PC-3 (cell line): ENCODE results near the gene BNC1. TPM values are rescaled to one million over a fixed set of nuclear protein-coding genes. Genes with fewer than 3 reads are reported as not detected.

Source experiments
- ATAC-seq: fragments of 200-7000 bp; cut with Tn5 transposase; 2 replicates; pipeline ENCODE4 v1.9.1; 2020; ENCODE audit warnings: mild to moderate bottlenecking, moderate library complexity
- BruUV-seq: library from RNA; stranded (reverse); fragments of 400-500 nt; replicated peaks from 2 replicates; lab custom pipeline; 2021; lab: Mats Ljungman, UMichigan
- CTCF ChIA-PET: fragments of 300-600 bp; sonication (Branson Sonifier 250); formaldehyde crosslinking; loops from one replicate; lab custom pipeline; 2022; ENCODE audit warnings: antibody characterized with exemption; lab: Charles Lee
- POLR2A ChIA-PET: fragments of 300-600 bp; sonication (Branson Sonifier 250); formaldehyde crosslinking; loops from one replicate; lab custom pipeline; 2022; ENCODE audit warnings: antibody characterized with exemption; ENCODE audit not compliant: unreplicated experiment; lab: Charles Lee
- DNase-seq: peaks from one replicate; pipeline ENCODE4 v3.0.0-alpha.2; 2015
- H2AFZ ChIP-seq: fragments of 300-600 bp; sonication (generic); 2 replicates; pipeline ENCODE4 v1.6.0; 2016; ENCODE audit warnings: antibody characterized with exemption, low read length
- H3F3A ChIP-seq: fragments of 300-600 bp; sonication (generic); one replicate; pipeline ENCODE4 v1.6.0; 2017; ENCODE audit warnings: antibody characterized with exemption, low read length, control low read depth, mild to moderate bottlenecking; ENCODE audit not compliant: unreplicated experiment
- H3K27ac ChIP-seq: fragments of 300-600 bp; sonication (generic); 2 replicates; pipeline ENCODE4 v1.5.1; 2016; ENCODE audit warnings: mild to moderate bottlenecking, low read length
- H3K27me3 ChIP-seq: fragments of 300-600 bp; sonication (generic); 2 replicates; pipeline ENCODE4 v1.6.1; 2016; ENCODE audit warnings: low read length, mixed read lengths
- H3K36me3 ChIP-seq: fragments of 300-600 bp; sonication (generic); 2 replicates; pipeline ENCODE4 v1.6.1; 2016; ENCODE audit warnings: low read depth, mixed run types, low read length, mixed read lengths
- H3K4me1 ChIP-seq: fragments of 300-600 bp; sonication (generic); 2 replicates; pipeline ENCODE4 v1.5.1; 2016; ENCODE audit warnings: low read length; ENCODE audit not compliant: insufficient read depth
- H3K4me2 ChIP-seq: fragments of 300-600 bp; sonication (generic); 2 replicates; pipeline ENCODE4 v1.6.0; 2016; ENCODE audit warnings: low read length
- H3K4me3 ChIP-seq: fragments of 300-600 bp; sonication (generic); 2 replicates; pipeline ENCODE4 v1.5.1; 2016; ENCODE audit warnings: mild to moderate bottlenecking, low read length, mixed read lengths
- H3K79me2 ChIP-seq: fragments of 300-600 bp; sonication (generic); 2 replicates; pipeline ENCODE4 v1.6.1; 2017; ENCODE audit warnings: low read length, mixed read lengths
- H3K9ac ChIP-seq: fragments of 300-600 bp; sonication (generic); 2 replicates; pipeline ENCODE4 v1.6.0; 2016; ENCODE audit warnings: mild to moderate bottlenecking, low read length
- H3K9me2 ChIP-seq: fragments of 300-600 bp; sonication (generic); replicated peaks from 2 replicates; pipeline ENCODE4 v1.6.1; 2016; ENCODE audit warnings: mixed run types, low read length, mixed read lengths
- H3K9me3 ChIP-seq: fragments of 300-600 bp; sonication (generic); 2 replicates; pipeline ENCODE4 v1.6.1; 2016; ENCODE audit warnings: low read length, mixed read lengths
- H4K20me1 ChIP-seq: fragments of 300-600 bp; sonication (generic); 2 replicates; pipeline ENCODE4 v1.6.1; 2016; ENCODE audit warnings: low read length, mixed read lengths
- EZH2 ChIP-seq: fragments of 300-600 bp; sonication (generic); IDR thresholded peaks from one replicate; pipeline ENCODE4 v1.6.1; 2017; ENCODE audit warnings: antibody characterized with exemption, mild to moderate bottlenecking, low read length; ENCODE audit not compliant: unreplicated experiment
- EZH2phosphoT487 ChIP-seq: fragments of 300-600 bp; sonication (generic); IDR thresholded peaks from 2 replicates; pipeline ENCODE4 v1.6.1; 2018; ENCODE audit warnings: mild to moderate bottlenecking, antibody characterized with exemption, low read length, borderline replicate concordance
- intact Hi-C: fragments of 100-400 bp; cut with micrococcal nuclease; formaldehyde crosslinking; loops from 2 replicates; pipeline ENCODE4 v1.9.0; 2023
- total RNA-seq: library from RNA; depleted of rRNA; stranded (reverse); fragments of >200 nt; gene quantifications from 2 replicates; pipeline ENCODE4 v1.2.3, GENCODE V29; 2014
- TF ChIP-seq, protein P1 (sequence below): fragments of 300-600 bp; sonication (generic); conservative IDR thresholded peaks from 2 replicates; pipeline ENCODE4 v1.5.1; 2017; ENCODE audit warnings: antibody characterized with exemption, low read depth, mild to moderate bottlenecking, low read length

BNC1 gene
- total RNA-seq, 1 experiment from 2014 or later = 2.4 TPM

DNA sequence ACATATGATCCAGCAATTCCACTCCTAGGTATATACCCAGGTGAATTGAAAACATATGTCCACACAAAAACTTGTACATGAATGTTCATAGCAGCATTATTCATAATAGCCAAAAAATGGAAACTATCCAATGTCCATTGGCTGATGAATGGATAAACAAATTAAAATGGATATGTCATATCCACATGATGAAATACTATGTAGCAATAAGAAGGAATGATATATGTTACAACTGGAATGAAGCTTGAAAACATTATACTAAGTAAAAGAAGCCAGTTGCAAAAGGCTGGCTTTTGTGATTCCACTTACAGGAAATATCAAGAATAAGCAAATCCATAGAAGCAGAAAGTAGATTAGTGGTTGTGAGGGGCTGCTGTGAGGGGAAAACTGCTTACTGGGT is 33.7 kb downstream of the BNC1 start:
- Histone ChIP-seq H3K4me1 (peaks cover 11% of the 10 kb centered on the region), H3K9me2 (no peaks in the 10 kb centered on the region), H2AFZ (no peak overlapping the region), H3K27ac (no peak overlapping the region), H3K79me2 (no peaks in the 10 kb centered on the region), H3K36me3 (no peaks in the 10 kb centered on the region), H3K9me3 (no peaks in the 10 kb centered on the region), H3K9ac (no peak overlapping the region), H4K20me1 (no peaks in the 10 kb centered on the region), H3K4me2 (no peak overlapping the region), H3F3A (no peaks in the 10 kb centered on the region), H3K4me3 (no peak overlapping the region), H3K27me3 (no peaks in the 10 kb centered on the region)
- POLR2A ChIA-PET = no interaction called here
- DNase-seq = peak; percentile 46
- ATAC-seq = peak; percentile 29; the same call in 1 of the 2 replicates
- intact Hi-C loops = loop anchor here (5.0 kb wide), 1 partner anchor 37 kb away; no protein-coding TSS in a partner anchor
- CTCF ChIA-PET = interaction anchor here (0.7 kb wide), 1 partner anchor 241 kb away, joined by 3 read pairs; no protein-coding TSS in a partner anchor
- no TSS peak for BruUV-seq
- TF ChIP-seq EZH2phosphoT487 (no peak), EZH2 (no peak)
- TF ChIP-seq, protein P1, sequence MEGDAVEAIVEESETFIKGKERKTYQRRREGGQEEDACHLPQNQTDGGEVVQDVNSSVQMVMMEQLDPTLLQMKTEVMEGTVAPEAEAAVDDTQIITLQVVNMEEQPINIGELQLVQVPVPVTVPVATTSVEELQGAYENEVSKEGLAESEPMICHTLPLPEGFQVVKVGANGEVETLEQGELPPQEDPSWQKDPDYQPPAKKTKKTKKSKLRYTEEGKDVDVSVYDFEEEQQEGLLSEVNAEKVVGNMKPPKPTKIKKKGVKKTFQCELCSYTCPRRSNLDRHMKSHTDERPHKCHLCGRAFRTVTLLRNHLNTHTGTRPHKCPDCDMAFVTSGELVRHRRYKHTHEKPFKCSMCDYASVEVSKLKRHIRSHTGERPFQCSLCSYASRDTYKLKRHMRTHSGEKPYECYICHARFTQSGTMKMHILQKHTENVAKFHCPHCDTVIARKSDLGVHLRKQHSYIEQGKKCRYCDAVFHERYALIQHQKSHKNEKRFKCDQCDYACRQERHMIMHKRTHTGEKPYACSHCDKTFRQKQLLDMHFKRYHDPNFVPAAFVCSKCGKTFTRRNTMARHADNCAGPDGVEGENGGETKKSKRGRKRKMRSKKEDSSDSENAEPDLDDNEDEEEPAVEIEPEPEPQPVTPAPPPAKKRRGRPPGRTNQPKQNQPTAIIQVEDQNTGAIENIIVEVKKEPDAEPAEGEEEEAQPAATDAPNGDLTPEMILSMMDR = no peak

DNA sequence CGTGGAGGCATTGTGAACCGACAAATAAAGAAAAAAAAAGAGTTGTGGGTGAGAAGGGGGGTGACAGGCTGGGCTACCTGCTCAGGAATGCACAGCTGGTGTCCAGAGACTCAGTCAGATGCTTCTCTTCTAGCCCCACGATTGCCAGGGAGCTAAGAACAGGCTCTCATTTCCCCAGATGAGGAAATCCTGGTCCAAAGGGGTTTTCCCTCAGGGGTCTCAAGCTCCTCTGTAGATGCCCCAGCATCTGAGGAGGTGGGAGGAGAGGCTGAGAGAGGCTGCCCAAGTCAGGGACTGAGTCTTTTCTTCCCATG is 35.5 kb downstream of the BNC1 start:
- intact Hi-C loops = no loop called here
- Histone ChIP-seq H3K4me1 (peaks cover 11% of the 10 kb centered on the region), H3K9ac (no peak overlapping the region), H3K9me2 (no peaks in the 10 kb centered on the region), H3K27ac (no peak overlapping the region), H3F3A (no peaks in the 10 kb centered on the region), H3K4me2 (no peak overlapping the region), H4K20me1 (no peaks in the 10 kb centered on the region), H3K79me2 (no peaks in the 10 kb centered on the region), H3K9me3 (no peaks in the 10 kb centered on the region), H3K36me3 (no peaks in the 10 kb centered on the region), H3K4me3 (no peak overlapping the region), H2AFZ (0 out of 2 replicates have a peak overlapping the region, but pooled peaks have one; percentile 32), H3K27me3 (no peaks in the 10 kb centered on the region)
- no TSS peak for BruUV-seq
- ATAC-seq = no peak
- TF ChIP-seq, protein P1 = no peak
- TF ChIP-seq EZH2 = no peak
- TF ChIP-seq EZH2phosphoT487 = no peak
- DNase-seq = no peak
- POLR2A ChIA-PET = no interaction called here
- CTCF ChIA-PET = interaction anchor here (0.5 to 3.4 kb wide), 8 partner anchors 124 to 857 kb away, joined by 3 to 23 read pairs (median 6); no protein-coding TSS in a partner anchor
